ENCODE results near the gene DNM3.

DNM3 gene

GRCh38 chr1:172229942-172230341, 388.6 kb downstream of the DNM3 start:
- DNase-seq (ENCODE audit: low read depth, low spot score), result no peak

GRCh38 chr1:172230526-172230925, 389.2 kb downstream of the DNM3 start:
- no peak for DNase-seq (ENCODE audit: low read depth, low spot score)

- DNase-seq (ENCODE audit: low read depth, low spot score), result no peak
Observed at GRCh38 chr1:172236958-172237357, 395.7 kb downstream of the DNM3 start.

GRCh38 chr1:172238158-172238557, 396.9 kb downstream of the DNM3 start:
- no peak for DNase-seq (ENCODE audit: low read depth, low spot score)

GRCh38 chr1:172238965-172239364, 397.7 kb downstream of the DNM3 start:
- no peak for DNase-seq (ENCODE audit: low read depth, low spot score)

GRCh38 chr1:172239901-172240300, 398.6 kb downstream of the DNM3 start:
- no peak for DNase-seq (ENCODE audit: low read depth, low spot score)

GRCh38 chr1:172241540-172241939, 400.2 kb downstream of the DNM3 start:
- no peak for DNase-seq (ENCODE audit: low read depth, low spot score)

- DNase-seq (ENCODE audit: low read depth, low spot score), result no peak
Observed at GRCh38 chr1:172244865-172245264, 403.6 kb downstream of the DNM3 start.

GRCh38 chr1:172245788-172246187, 404.5 kb downstream of the DNM3 start:
- DNase-seq (ENCODE audit: low read depth, low spot score), result no peak

GRCh38 chr1:172246521-172247390, 405.5 kb downstream of the DNM3 start:
- no peak for DNase-seq (ENCODE audit: low read depth, low spot score)

- DNase-seq (ENCODE audit: low read depth, low spot score), result no peak
Observed at GRCh38 chr1:172251486-172251885, 410.2 kb downstream of the DNM3 start.

- no peak for DNase-seq (ENCODE audit: low read depth, low spot score)
Observed at GRCh38 chr1:172252321-172252720, 411.0 kb downstream of the DNM3 start.

- no peak for DNase-seq (ENCODE audit: low read depth, low spot score)
Observed at GRCh38 chr1:172252958-172253357, 411.7 kb downstream of the DNM3 start.

GRCh38 chr1:172254521-172255222, 413.4 kb downstream of the DNM3 start:
- no peak for DNase-seq (ENCODE audit: low read depth, low spot score)

GRCh38 chr1:172255223-172255560, 413.9 kb downstream of the DNM3 start:
- DNase-seq (ENCODE audit: low read depth, low spot score), result no peak

GRCh38 chr1:172265905-172266304, 424.6 kb downstream of the DNM3 start:
- DNase-seq (ENCODE audit: low read depth, low spot score), result no peak

- no peak for DNase-seq (ENCODE audit: low read depth, low spot score)
Observed at GRCh38 chr1:172266528-172267174, 425.4 kb downstream of the DNM3 start.

- no peak for DNase-seq (ENCODE audit: low read depth, low spot score)
Observed at GRCh38 chr1:172268237-172268636, 426.9 kb downstream of the DNM3 start.

- DNase-seq (ENCODE audit: low read depth, low spot score), result no peak
Observed at GRCh38 chr1:172269084-172269483, 427.8 kb downstream of the DNM3 start.

- no peak for DNase-seq (ENCODE audit: low read depth, low spot score)
Observed at GRCh38 chr1:172269644-172270043, 428.3 kb downstream of the DNM3 start.

GRCh38 chr1:172270605-172271004, 429.3 kb downstream of the DNM3 start:
- no peak for DNase-seq (ENCODE audit: low read depth, low spot score)

- no peak for DNase-seq (ENCODE audit: low read depth, low spot score)
Observed at GRCh38 chr1:172272087-172272486, 430.8 kb downstream of the DNM3 start.

Measured in iPS DF 19.7 (cell line).